SK-N-SH (cell line): ENCODE measurements around the gene PCBP3. TPM values are rescaled to one million over a fixed set of nuclear protein-coding genes. Genes with fewer than 3 reads are reported as not detected.

Source experiments
- CTCF ChIA-PET: fragments of 300-600, 350-600 bp; formaldehyde crosslinking; extraction: SDS; loops from one replicate; lab custom pipeline; 2021; lab: Yijun Ruan, JAX
- POLR2A ChIA-PET: fragments of 350-600 bp; sonication (Branson Sonifier 250); formaldehyde crosslinking; extraction: SDS; loops from one replicate; lab custom pipeline; 2020; ENCODE audit warnings: antibody characterized with exemption, inconsistent platforms; lab: Yijun Ruan, JAX
- DNase-seq: peaks from one replicate; pipeline ENCODE4 v3.0.0; 2012
- H2AFZ ChIP-seq: fragments of 200-600 bp; sonication (generic); 2 replicates; pipeline ENCODE4 v1.8.1; 2016; ENCODE audit warnings: antibody characterized with exemption, mild to moderate bottlenecking, low read depth
- H3F3A ChIP-seq: fragments of 200-600 bp; sonication (generic); replicated peaks from 2 replicates; pipeline ENCODE3; 2016; ENCODE audit warnings: antibody characterized with exemption, mild to moderate bottlenecking; ENCODE audit not compliant: insufficient read depth
- H3K27ac ChIP-seq, 2 experiments: fragments of 200-500 bp in 1 of 2; fragments of 200-600 bp in 1 of 2; sonication (Bioruptor generic) in 1 of 2; sonication (generic), shearing (Covaris generic) in 1 of 2; 2 replicates each; pipeline versions ENCODE4 v1.5.1 to v1.6.1; 2014 to 2016; ENCODE audit warnings: low read depth in 2 of 2, inconsistent platforms in 1 of 2, low read length in 1 of 2, mild to moderate bottlenecking in 1 of 2, mixed read lengths in 1 of 2
- H3K27me3 ChIP-seq: fragments of 200-600 bp; sonication (generic), shearing (Covaris generic); 2 replicates; pipeline ENCODE4 v1.6.1; 2016; ENCODE audit warnings: mixed run types; ENCODE audit not compliant: insufficient read depth
- H3K36me3 ChIP-seq, 2 experiments: fragments of 200-500 bp in 1 of 2; fragments of 200-600 bp in 1 of 2; sonication (Bioruptor generic) in 1 of 2; sonication (generic) in 1 of 2; replicated peaks in 1 of 2; 2 replicates each; pipeline versions ENCODE3 to v1.5.1; 2014 to 2016; ENCODE audit warnings: low read length in 1 of 2, mild to moderate bottlenecking in 1 of 2; ENCODE audit not compliant: insufficient read depth in 2 of 2, control insufficient read depth in 1 of 2
- H3K4me1 ChIP-seq, 2 experiments: fragments of 200-500 bp in 1 of 2; fragments of 200-600 bp in 1 of 2; sonication (Bioruptor generic) in 1 of 2; sonication (generic), shearing (Covaris generic) in 1 of 2; 2 replicates each; pipeline versions ENCODE4 v1.5.1 to v1.6.1; 2014 to 2016; ENCODE audit warnings: low read depth in 1 of 2, low read length in 1 of 2, mixed run types in 1 of 2; ENCODE audit not compliant: insufficient read depth in 2 of 2, control insufficient read depth in 1 of 2
- H3K4me2 ChIP-seq: fragments of 200-600 bp; sonication (generic), shearing (Covaris generic); 2 replicates; pipeline ENCODE4 v1.6.1; 2017; ENCODE audit warnings: mixed run types
- H3K4me3 ChIP-seq, 2 experiments: fragments of 200-500 bp in 1 of 2; fragments of 200-600 bp in 1 of 2; sonication (Bioruptor generic) in 1 of 2; sonication (generic), shearing (Covaris generic) in 1 of 2; 2 replicates each; pipeline versions ENCODE4 v1.5.1 to v1.8.1; 2014 to 2016; ENCODE audit warnings: low read depth in 2 of 2, inconsistent platforms in 1 of 2, low read length in 1 of 2, mild to moderate bottlenecking in 1 of 2, mixed read lengths in 1 of 2, moderate library complexity in 1 of 2
- H3K79me2 ChIP-seq: fragments of 200-600 bp; sonication (generic); 2 replicates; pipeline ENCODE4 v1.8.1; 2017; ENCODE audit warnings: mild to moderate bottlenecking; ENCODE audit not compliant: insufficient read depth
- H3K9ac ChIP-seq: fragments of 200-600 bp; sonication (generic); 2 replicates; pipeline ENCODE4 v1.6.1; 2017; ENCODE audit warnings: mixed run types
- H3K9me2 ChIP-seq: fragments of 200-600 bp; sonication (generic); 2 replicates; pipeline ENCODE4 v1.6.1; 2017; ENCODE audit warnings: mixed run types
- H3K9me3 ChIP-seq: fragments of 200-600 bp; sonication (generic); 2 replicates; pipeline ENCODE4 v1.6.1; 2017; ENCODE audit warnings: mixed run types, mild to moderate bottlenecking, moderate library complexity
- H4K20me1 ChIP-seq: fragments of 200-600 bp; sonication (generic); 2 replicates; pipeline ENCODE4 v1.6.1; 2017; ENCODE audit warnings: mild to moderate bottlenecking, mixed run types; ENCODE audit not compliant: insufficient read depth
- CHD2 ChIP-seq: fragments of 150-350 bp; IDR thresholded peaks from 2 replicates; pipeline ENCODE4 v1.6.1; 2018; ENCODE audit warnings: low read length; ENCODE audit not compliant: partially characterized antibody
- ELF1 ChIP-seq: IDR thresholded peaks from 2 replicates; pipeline ENCODE4 v1.4.0; 2012
- FOXJ3 ChIP-seq: sonication (generic); formaldehyde crosslinking; IDR thresholded peaks from 2 replicates; pipeline ENCODE4 v1.5.1; 2020; ENCODE audit warnings: mild to moderate bottlenecking, missing genetic modification reagents
- FOXM1 ChIP-seq: IDR thresholded peaks from 2 replicates; pipeline ENCODE4 v1.4.0; 2012; ENCODE audit warnings: low read depth, mild to moderate bottlenecking
- GABPA ChIP-seq: IDR thresholded peaks from 2 replicates; pipeline ENCODE4 v1.4.0; 2012; ENCODE audit warnings: low read depth, mild to moderate bottlenecking
- MAX ChIP-seq: IDR thresholded peaks from 2 replicates; pipeline ENCODE4 v1.4.0; 2012; ENCODE audit warnings: low read depth
- MEF2A ChIP-seq: IDR thresholded peaks from 2 replicates; pipeline ENCODE4 v1.4.0; 2012; ENCODE audit warnings: low read depth, borderline replicate concordance
- NRF1 ChIP-seq: IDR thresholded peaks from 2 replicates; pipeline ENCODE4 v1.6.1; 2012; ENCODE audit warnings: low read depth, mild to moderate bottlenecking, low read length
- PBX3 ChIP-seq: IDR thresholded peaks from 2 replicates; pipeline ENCODE4; 2012
- POLR2AphosphoS5 ChIP-seq: IDR thresholded peaks from 2 replicates; pipeline ENCODE4 v1.6.1; 2012; ENCODE audit warnings: low read depth, low read length
- RAD21 ChIP-seq: IDR thresholded peaks from 2 replicates; pipeline ENCODE4 v1.6.1; 2012; ENCODE audit warnings: mild to moderate bottlenecking, low read length
- RCOR1 ChIP-seq: fragments of 150-350 bp; IDR thresholded peaks from 2 replicates; pipeline ENCODE4 v1.6.1; 2017; ENCODE audit warnings: antibody characterized with exemption, low read length
- RFX5 ChIP-seq: IDR thresholded peaks from 2 replicates; pipeline ENCODE4 v1.6.1; 2012; ENCODE audit warnings: mild to moderate bottlenecking, improper control_type of control experiment, low read length
- RXRA ChIP-seq: IDR thresholded peaks from 2 replicates; pipeline ENCODE4 v1.4.0; 2012; ENCODE audit warnings: low read depth, mild to moderate bottlenecking, borderline replicate concordance
- SIN3A ChIP-seq: IDR thresholded peaks from 2 replicates; pipeline ENCODE4 v1.6.1; 2012; ENCODE audit warnings: low read depth, mild to moderate bottlenecking, low read length, moderate library complexity, borderline replicate concordance
- SMC3 ChIP-seq: IDR thresholded peaks from 2 replicates; pipeline ENCODE4 v1.6.1; 2012; ENCODE audit warnings: low read depth, low read length, improper control_type of control experiment
- TAF1 ChIP-seq: IDR thresholded peaks from 2 replicates; pipeline ENCODE4 v1.6.1; 2012; ENCODE audit warnings: low read depth, mild to moderate bottlenecking, low read length, moderate library complexity, borderline replicate concordance
- TCF12 ChIP-seq: IDR thresholded peaks from 2 replicates; pipeline ENCODE4 v1.4.0; 2012
- TEAD4 ChIP-seq: IDR thresholded peaks from 2 replicates; pipeline ENCODE4 v1.4.0; 2012; ENCODE audit warnings: mild to moderate bottlenecking, borderline replicate concordance; ENCODE audit not compliant: insufficient read depth
- ZBTB33 ChIP-seq: IDR thresholded peaks from 2 replicates; pipeline ENCODE4 v1.4.0; 2012; ENCODE audit warnings: low read depth, borderline replicate concordance
- WGBS: methylation state at CpG from one replicate; pipeline ENCODE4 v1.1.6; 2017; ENCODE audit warnings: low lambda C conversion rate; 5-methylcytosine and 5-hydroxymethylcytosine counted together
- polyA plus RNA-seq, 3 experiments: library from polyadenylated mRNA; depleted of rRNA; stranded (reverse); fragments of >200 nt; gene quantifications; 2 replicates each; pipeline ENCODE4 v1.2.3, GENCODE V29; 2012
- TF ChIP-seq, protein P1 (sequence below): fragments of 150-350 bp; IDR thresholded peaks from 2 replicates; pipeline ENCODE4 v1.6.1; 2016; ENCODE audit warnings: mild to moderate bottlenecking, low read depth, low read length
- TF ChIP-seq, protein P2 (sequence below): fragments of 200-600 bp; sonication (generic); IDR thresholded peaks from 2 replicates; pipeline ENCODE4 v1.6.1; 2017; ENCODE audit warnings: antibody characterized with exemption, mild to moderate bottlenecking, moderate library complexity

The PCBP3 gene
- polyA plus RNA-seq, 1 of the 3 experiments (the other 2 are of a cell fraction), result 9.5 TPM

GRCh38 chr21:45912611-45913417 is 269.3 kb downstream of the PCBP3 start:
- H3K4me2 ChIP-seq, result no peak overlapping the region
- no peaks in the 10 kb centered on the region for H3F3A ChIP-seq
- 88% methylated on average over 10 of the region's 16 CpGs for WGBS
- ChIA-PET POLR2A (interaction anchor here (0.6 to 1.4 kb wide), 2 partner anchors 9 to 19 kb away, joined by 3 to 4 read pairs; no protein-coding TSS in a partner anchor), CTCF (no interaction called here)
- no peaks in the 10 kb centered on the region for H3K9me2 ChIP-seq
- no peaks in the 10 kb centered on the region for H3K79me2 ChIP-seq
- H3K27ac ChIP-seq, result no peak overlapping the region
- no peak for TF ChIP-seq TAF1
- TF ChIP-seq TEAD4, result no peak
- TF ChIP-seq RXRA, result no peak
- TF ChIP-seq NRF1, result no peak
- TF ChIP-seq, protein P1, sequence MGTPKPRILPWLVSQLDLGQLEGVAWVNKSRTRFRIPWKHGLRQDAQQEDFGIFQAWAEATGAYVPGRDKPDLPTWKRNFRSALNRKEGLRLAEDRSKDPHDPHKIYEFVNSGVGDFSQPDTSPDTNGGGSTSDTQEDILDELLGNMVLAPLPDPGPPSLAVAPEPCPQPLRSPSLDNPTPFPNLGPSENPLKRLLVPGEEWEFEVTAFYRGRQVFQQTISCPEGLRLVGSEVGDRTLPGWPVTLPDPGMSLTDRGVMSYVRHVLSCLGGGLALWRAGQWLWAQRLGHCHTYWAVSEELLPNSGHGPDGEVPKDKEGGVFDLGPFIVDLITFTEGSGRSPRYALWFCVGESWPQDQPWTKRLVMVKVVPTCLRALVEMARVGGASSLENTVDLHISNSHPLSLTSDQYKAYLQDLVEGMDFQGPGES, result no peak
- no peak for TF ChIP-seq TCF12
- TF ChIP-seq MEF2A, result no peak
- no peak for TF ChIP-seq GABPA
- TF ChIP-seq PBX3, result no peak
- no peak for TF ChIP-seq CHD2
- TF ChIP-seq, protein P2, sequence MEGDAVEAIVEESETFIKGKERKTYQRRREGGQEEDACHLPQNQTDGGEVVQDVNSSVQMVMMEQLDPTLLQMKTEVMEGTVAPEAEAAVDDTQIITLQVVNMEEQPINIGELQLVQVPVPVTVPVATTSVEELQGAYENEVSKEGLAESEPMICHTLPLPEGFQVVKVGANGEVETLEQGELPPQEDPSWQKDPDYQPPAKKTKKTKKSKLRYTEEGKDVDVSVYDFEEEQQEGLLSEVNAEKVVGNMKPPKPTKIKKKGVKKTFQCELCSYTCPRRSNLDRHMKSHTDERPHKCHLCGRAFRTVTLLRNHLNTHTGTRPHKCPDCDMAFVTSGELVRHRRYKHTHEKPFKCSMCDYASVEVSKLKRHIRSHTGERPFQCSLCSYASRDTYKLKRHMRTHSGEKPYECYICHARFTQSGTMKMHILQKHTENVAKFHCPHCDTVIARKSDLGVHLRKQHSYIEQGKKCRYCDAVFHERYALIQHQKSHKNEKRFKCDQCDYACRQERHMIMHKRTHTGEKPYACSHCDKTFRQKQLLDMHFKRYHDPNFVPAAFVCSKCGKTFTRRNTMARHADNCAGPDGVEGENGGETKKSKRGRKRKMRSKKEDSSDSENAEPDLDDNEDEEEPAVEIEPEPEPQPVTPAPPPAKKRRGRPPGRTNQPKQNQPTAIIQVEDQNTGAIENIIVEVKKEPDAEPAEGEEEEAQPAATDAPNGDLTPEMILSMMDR, result no peak
- TF ChIP-seq SIN3A, result no peak
- TF ChIP-seq RFX5, result no peak
- no peaks in the 10 kb centered on the region for H3K36me3 ChIP-seq
- no peak overlapping the region for H2AFZ ChIP-seq
- no peak overlapping the region for H3K4me3 ChIP-seq
- no peaks in the 10 kb centered on the region for H4K20me1 ChIP-seq
- no peak overlapping the region for H3K9ac ChIP-seq
- no peak for DNase-seq
- H3K27me3 ChIP-seq, result no peaks in the 10 kb centered on the region
- peaks cover 0 to 26% of the 10 kb centered on the region in 2 experiments; a peak in 2 of 4 replicates for H3K4me1 ChIP-seq
- no peaks in the 10 kb centered on the region for H3K9me3 ChIP-seq

GRCh38 chr21:45913418-45913765 is 269.9 kb downstream of the PCBP3 start:
- Histone ChIP-seq H3K27ac (no peak overlapping the region), H3K36me3 (no peaks in the 10 kb centered on the region), H3K9me3 (no peaks in the 10 kb centered on the region), H3K79me2 (no peaks in the 10 kb centered on the region), H3K4me1 (peaks cover 0 to 20% of the 10 kb centered on the region in 2 experiments; a peak in 2 of 4 replicates), H3K4me2 (no peak overlapping the region), H3K27me3 (no peaks in the 10 kb centered on the region), H2AFZ (no peak overlapping the region), H4K20me1 (no peaks in the 10 kb centered on the region), H3K9me2 (no peaks in the 10 kb centered on the region), H3K4me3 (no peak overlapping the region), H3K9ac (no peak overlapping the region), H3F3A (no peaks in the 10 kb centered on the region)
- ChIA-PET CTCF (no interaction called here), POLR2A (interaction anchor here (0.6 kb wide), 1 partner anchor 8 kb away, joined by 3 read pairs; no protein-coding TSS in a partner anchor)
- DNase-seq, result no peak
- 83% methylated on average over 2 of the region's 10 CpGs for WGBS
- no peak for TF ChIP-seq FOXJ3
- TF ChIP-seq RAD21, result no peak
- TF ChIP-seq TCF12, result no peak
- no peak for TF ChIP-seq RXRA
- no peak for TF ChIP-seq ZBTB33
- no peak for TF ChIP-seq CHD2
- no peak for TF ChIP-seq SMC3
- no peak for TF ChIP-seq MAX
- TF ChIP-seq GABPA, result no peak
- no peak for TF ChIP-seq FOXM1
- TF ChIP-seq RCOR1, result no peak
- no peak for TF ChIP-seq POLR2AphosphoS5
- no peak for TF ChIP-seq ELF1
